Activated effector memory CD4-positive, alpha-beta T cell treated with Interleukin-2 at 50 U/mL for 16 hours (primary cell): ENCODE results near the gene SOS1.
"Not testable (repeated sequence)": the region's sequence is repeated elsewhere in the genome, so short reads cannot be mapped to it uniquely, and the experiment has no call there.

Experiments
- DNase-seq: peaks from one replicate; pipeline ENCODE4 v3.0.0-alpha.2; 2020

The SOS1 gene

GRCh38 chr2:39138187-39138836, 17.5 kb upstream of the SOS1 start:
- not testable (repeated sequence) for DNase-seq

- DNase-seq, result no peak
Observed at GRCh38 chr2:39136799-39137198, 15.9 kb upstream of the SOS1 start.

GRCh38 chr2:39135690-39136259, 14.9 kb upstream of the SOS1 start:
- DNase-seq, result no peak

- DNase-seq, result no peak
Observed at GRCh38 chr2:39133215-39133851, 12.5 kb upstream of the SOS1 start.

GRCh38 chr2:39128919-39129391, 8.1 kb upstream of the SOS1 start:
- peak; percentile 57 for DNase-seq

- peak; percentile 57 for DNase-seq
Observed at GRCh38 chr2:39127973-39128372, 7.1 kb upstream of the SOS1 start.

GRCh38 chr2:39124746-39125057, 3.9 kb upstream of the SOS1 start:
- DNase-seq, result peak; percentile 45

GRCh38 chr2:39124000-39124745, 3.3 kb upstream of the SOS1 start:
- DNase-seq, result peak; percentile 96

GRCh38 chr2:39123436-39123999, 2.7 kb upstream of the SOS1 start:
- DNase-seq, result no peak

- no peak for DNase-seq
Observed at GRCh38 chr2:39121523-39122063, 742 bp upstream of the SOS1 start.

GRCh38 chr2:39120521-39120770, 405 bp downstream of the SOS1 start:
- no peak for DNase-seq

GRCh38 chr2:39119732-39120520, 925 bp downstream of the SOS1 start:
- DNase-seq, result peak; percentile 61

GRCh38 chr2:39118786-39119499, 1.9 kb downstream of the SOS1 start:
- no peak for DNase-seq

GRCh38 chr2:39115556-39115955, 5.3 kb downstream of the SOS1 start:
- DNase-seq, result no peak

- DNase-seq, result no peak
Observed at GRCh38 chr2:39114771-39115170, 6.1 kb downstream of the SOS1 start.

- no peak for DNase-seq
Observed at GRCh38 chr2:39109537-39109936, 11.3 kb downstream of the SOS1 start.

- no peak for DNase-seq
Observed at GRCh38 chr2:39108377-39108776, 12.5 kb downstream of the SOS1 start.

- DNase-seq, result no peak
Observed at GRCh38 chr2:39107724-39108273, 13.1 kb downstream of the SOS1 start.

GRCh38 chr2:39107156-39107555, 13.7 kb downstream of the SOS1 start:
- DNase-seq, result no peak

GRCh38 chr2:39099870-39100728, 20.8 kb downstream of the SOS1 start:
- no peak for DNase-seq
